Measurements from ENCODE around the gene METTL24.
A peak's percentile ranks its signal among the peaks of the same experiment; 100 is the strongest.
"Not testable (repeated sequence)": the region's sequence is repeated elsewhere in the genome, so short reads cannot be mapped to it uniquely, and the experiment has no call there.

Gene METTL24

DNA sequence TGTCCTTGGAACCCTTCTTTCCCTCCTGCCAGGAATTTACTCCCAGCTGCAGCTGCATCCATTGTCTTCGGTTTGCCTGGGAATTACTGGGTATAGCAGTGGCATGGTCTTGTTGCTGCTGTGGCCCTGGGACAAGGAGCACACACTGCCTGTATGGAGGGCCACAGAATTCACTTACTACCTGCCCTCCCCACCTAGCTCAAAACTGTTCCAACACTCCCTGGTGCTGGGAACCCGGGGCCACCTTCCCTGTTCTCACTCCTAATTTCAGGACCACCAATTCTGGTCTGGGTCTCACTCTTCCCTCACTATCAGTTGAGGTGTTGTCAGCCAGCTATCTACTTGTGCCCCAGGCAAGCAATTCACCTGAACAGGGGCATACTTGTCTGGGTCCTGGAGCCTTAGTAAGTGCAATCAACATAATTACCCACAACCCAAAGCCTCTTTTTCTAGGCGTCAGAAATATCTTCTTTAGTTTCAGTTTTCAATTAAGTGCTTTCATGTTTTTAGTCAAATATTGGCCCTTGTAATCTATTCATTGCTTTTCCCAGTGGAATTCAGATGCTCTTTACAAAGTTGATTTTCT lies 47.2 kb downstream of the METTL24 start:
- no peak for DNase-seq

DNA sequence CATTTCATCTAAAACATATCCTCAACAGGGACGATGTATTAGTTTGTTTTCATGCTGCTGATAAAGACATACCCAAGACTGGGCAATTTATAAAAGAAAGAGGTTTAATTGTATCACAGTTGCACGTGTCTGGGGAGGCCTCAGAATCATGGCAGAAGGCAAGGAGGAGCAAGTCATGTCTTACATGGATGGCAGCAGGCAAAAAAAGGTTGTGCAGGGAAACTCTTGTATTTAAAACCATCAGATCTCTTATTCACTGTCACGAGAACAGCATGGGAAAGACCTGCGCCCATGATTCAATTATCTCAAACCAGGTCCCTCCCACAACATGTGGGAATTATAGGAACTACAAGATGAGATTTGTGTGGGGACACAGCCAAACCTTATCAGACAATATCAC lies 48.7 kb downstream of the METTL24 start:
- DNase-seq = not testable (repeated sequence)

DNA sequence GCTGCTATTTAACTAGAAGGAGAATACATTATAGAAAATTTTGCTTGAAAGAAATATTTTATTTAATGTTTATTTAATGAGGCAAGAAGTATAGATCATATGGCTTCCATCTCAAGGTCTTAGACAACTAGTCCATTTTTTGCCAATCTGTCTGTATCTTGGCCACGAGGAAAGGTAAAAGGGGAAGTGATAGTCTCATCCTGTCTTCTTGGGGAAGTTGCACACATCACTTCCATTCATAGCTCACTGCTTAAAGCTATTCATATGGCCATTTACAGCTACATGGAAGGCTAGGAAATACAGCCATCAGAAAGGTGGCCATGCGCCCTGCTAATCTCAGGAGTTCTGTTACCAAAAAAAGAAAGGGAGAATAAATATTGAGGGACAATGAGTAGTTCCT lies 50.8 kb downstream of the METTL24 start:
- no peak for DNase-seq

DNA sequence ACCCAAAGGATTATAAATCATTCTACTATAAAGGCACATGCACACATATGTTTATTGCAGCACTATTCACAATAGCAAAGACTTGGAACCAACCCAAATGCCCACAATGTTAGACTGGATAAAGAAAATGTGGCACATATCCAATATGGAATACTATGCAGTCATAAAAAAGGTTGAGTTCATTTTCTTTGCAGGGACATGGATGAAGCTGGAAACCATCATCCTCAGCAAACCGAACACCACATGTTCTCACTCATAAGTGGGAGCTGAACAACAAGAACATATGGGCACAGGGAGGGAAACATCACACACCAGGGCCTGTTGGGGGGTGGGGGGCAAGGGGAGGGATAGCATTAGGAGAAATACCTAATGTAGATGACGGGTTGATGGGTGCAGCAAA lies 52.3 kb downstream of the METTL24 start:
- DNase-seq = not testable (repeated sequence)

DNA sequence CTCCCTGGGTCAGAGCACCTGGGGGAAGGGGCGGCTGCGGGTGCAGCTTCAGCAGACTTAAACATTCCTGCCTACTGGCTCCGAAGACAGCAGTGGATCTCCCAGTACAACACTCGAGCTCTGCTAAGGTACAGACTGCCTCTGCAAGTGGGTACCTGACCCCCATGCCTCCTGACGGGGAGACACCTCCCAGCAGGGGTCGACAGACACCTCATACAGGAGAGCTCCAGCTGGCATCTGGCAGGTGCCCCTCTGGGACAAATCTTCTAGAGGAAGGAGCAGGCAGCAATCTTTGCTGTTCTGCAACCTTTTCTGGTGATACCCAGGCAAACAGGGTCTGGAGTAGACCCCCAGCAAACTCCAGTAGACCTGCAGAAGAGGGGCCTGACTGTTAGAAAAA lies 54.5 kb downstream of the METTL24 start:
- not testable (repeated sequence) for DNase-seq

DNA sequence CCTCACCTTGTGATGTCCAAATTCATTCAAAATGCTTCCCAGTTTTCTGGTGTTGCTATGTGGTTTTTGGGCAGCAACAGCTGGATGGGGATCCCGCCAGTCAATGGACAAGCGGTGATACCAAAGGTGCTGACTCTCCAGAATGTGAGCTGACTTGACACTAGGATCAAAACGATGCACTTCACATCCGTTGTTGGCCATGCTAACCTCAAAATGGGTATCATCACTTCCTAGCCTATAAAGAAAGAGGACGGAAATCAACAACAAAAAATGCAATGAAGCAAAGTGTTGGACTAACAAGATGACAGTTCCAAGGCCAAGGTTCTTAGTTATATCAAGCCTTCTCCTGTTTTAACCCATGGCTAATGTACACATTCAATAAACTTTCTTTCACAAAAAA lies 59.2 kb downstream of the METTL24 start:
- no peak for DNase-seq

DNA sequence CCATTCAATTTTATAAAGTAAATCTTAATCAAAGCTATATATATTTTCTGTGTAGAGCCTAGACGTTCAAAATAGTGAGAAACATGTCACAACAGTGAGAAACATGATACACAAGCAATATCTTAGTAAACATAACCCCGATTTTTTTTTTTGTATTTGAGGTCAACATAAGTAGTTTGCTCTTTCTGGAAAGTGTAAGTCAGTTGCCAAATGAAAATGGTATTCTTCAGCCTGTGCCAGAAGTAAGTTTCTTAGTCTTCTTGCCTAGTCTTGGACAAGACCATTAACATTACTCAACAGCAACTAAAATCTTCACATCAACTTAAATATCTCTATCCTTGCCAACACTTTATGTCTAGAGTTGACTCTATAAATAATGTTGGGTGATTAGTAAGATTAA lies 59.7 kb downstream of the METTL24 start:
- DNase-seq = no peak

DNA sequence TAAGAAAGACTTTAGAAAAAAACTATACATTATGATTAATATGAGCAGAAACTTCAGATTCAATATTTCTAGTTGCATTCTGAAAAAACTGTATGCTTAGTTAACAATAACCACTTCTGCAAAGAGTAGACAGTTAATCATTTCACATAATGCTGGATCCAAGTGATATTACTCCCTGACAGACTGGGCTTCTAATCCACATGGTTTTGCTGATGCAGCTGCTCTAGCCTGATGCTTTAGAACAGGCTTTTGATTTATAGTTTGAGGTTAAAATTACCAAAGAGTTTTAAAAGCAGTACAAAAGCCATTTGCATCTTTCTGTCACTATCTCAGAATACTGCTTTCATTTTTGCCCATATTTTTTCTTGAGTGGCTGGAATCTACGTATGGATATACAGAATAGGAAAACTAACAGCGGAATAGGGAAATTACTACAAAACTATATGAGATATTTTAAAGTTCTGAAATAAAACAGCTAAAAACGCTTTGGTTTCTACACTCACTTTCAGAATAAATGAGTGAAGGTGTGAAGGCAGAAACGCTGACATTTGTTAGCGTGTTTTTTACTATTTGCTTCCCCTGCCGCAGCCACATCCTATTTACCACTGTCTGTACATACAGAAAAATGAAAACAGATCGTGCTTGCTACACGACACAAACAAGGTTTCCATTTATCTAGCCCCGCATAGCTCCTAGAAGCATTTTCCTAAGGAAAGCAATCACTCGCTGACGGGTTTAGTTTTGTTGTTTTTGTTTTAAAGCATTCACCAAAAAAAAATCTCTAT lies 61.7 kb downstream of the METTL24 start:
- DNase-seq = no peak

DNA sequence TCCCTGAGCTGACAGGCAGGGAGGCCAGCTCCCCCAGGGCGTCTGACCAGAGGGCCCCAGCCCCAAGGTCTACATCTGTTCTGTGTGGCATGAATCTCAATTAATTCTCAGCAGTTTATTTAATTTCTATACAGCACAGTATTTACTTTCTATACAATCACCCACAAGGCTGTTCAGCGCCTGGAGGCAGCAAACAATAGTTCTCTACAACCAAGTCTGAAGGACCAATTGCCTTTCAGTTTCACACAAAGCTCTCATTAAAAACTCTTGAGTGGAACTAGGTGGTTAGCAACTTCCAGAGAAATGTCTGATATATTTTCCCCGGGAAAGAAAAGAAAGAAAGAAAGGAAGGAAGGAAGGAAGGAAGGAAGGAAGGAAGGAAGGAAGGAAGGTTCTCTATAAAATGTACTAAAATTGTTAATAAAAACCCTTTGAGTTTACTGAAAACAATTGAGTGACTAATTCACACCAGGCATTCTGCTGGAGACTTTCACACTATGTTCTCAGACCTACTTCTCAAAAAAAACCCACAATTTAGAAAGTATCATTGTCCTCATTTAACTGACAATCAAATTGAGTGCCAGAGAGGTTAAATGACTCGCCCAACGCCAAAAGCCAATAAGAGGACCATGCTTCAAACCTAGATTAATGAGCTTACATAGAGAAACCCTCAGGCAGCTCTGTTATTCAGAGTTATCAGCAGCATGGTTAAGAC lies 62.5 kb downstream of the METTL24 start:
- peak; percentile 13 for DNase-seq

DNA sequence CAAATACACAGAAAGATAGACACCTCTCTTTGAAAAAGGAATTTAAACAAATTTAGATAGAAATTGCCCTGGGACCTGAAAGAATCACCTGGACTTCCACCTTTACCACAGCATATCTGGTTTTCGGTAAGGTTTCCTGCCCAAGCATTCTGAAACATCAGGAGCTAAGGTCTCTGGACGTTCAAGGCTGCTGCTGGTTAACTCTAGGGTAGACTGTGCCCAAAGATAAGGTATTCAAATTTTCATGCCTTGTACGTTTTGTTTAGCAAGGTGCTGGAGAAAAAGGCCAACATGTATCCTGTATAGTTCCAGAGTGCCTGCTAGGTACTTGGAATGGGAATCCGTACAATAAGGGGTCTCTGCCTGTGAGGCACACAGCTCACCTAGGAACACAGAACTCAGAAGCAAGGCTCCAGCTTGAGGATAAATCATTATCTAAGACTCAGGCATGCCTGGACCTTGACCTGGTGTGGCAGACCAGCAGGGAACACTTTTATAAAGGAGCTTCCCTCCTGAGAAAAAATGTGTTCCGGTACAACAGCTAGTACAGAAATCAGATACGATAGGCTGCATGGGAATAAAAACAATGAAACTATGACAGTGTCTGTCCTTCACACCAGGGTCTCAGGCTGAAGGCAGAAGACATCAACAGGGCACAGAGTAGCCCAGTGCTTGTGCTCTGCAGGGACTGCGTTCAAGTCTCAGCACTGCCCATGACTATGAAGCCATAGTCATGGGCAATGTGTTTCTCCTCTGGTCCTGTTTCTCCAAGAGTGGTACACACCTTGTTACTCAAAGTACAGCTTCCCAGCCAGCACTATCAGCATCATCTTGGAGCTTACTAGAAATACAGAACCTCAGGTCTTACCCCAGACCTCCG lies 70.4 kb downstream of the METTL24 start:
- no peak for DNase-seq

DNA sequence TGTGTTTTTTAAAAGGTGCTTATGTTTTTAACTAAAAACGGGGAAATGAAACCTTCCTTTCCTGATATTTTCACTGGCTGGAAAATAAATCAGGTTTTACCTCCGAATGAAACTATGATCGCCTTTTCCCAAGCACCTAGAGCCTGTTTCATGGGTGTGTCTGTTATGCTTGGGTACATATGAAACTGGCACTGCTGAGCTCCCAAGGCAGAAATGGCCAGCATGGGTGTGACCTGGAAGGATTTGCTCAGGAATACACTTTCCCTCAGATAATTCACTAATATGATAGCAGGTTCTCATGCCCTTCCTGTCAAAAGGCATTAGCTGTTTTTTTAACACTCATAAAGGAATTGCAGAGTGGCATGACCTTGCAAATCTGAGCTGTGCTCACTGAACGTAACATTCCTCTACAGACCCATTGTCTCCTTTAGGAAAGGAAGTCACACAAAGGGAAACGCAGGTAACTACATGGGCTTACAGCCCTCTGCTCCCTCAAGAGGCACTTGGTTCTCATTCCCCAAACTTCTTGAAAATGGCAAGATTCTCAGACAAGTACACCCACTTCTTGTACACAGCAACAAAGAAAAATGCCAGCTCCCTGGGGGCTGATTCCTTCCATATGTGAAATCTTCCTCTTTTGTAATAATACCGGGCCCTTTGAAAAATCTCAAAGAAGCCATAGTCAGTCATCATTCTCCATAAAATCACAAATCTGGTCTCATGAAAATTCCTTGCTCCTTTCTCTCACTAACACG lies 72.7 kb downstream of the METTL24 start:
- peak; percentile 17 for DNase-seq

DNA sequence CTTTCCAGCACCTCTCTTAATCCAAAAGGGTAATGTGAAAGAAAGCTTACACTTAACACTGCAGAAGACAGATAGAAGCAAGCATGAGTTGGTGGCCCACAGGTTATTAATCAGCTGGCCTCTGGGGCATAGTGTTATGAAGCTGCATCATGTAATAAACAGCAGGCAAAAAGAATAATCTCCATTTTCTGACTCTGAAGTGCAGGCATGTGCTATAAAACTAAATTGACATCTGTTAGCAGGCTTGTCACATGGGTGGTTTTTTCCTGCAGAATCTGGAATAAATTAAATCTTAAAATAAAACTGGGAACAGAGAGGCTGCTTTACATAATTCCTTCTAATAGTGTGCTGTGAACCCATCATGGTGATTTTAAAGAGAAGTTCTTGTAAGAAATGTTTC lies 73.3 kb downstream of the METTL24 start:
- DNase-seq = peak; percentile 12

DNA sequence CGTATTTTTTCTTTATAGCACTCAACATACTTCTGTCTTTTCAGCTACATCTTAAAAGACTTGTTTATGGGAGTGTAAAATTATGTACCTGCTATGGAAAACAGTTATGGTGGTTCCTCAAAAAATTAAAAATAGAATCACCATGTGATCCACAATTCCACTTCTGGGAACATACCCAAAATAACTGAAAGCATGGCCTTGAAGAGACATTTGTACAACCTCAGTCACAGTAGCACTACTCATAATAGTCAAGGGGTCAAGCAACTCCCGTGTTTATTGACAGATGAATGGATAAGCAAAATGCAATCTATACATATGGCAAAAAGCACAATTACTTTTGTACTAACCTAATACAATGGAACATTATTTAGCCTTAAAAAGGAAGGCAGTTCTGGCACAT lies 74.5 kb downstream of the METTL24 start:
- DNase-seq = no peak

DNA sequence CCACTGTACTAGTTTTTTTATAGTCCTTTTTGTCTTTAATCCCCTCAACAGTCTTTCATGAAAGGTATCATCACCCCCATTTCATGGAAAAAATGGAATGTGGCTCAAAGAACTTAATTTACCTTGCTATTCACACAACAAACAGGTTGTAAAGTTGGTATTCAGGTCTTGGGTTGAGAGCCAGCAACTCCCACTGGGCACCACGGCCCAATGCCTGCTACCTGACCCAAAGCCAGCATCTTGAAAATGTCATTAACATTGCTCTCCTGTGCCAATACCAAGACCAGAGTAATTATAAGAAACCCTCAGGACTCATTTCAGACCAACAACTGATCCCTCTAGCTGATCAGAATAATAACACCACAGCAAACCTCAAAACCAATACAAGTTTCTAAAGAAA lies 75.7 kb downstream of the METTL24 start:
- no peak for DNase-seq

DNA sequence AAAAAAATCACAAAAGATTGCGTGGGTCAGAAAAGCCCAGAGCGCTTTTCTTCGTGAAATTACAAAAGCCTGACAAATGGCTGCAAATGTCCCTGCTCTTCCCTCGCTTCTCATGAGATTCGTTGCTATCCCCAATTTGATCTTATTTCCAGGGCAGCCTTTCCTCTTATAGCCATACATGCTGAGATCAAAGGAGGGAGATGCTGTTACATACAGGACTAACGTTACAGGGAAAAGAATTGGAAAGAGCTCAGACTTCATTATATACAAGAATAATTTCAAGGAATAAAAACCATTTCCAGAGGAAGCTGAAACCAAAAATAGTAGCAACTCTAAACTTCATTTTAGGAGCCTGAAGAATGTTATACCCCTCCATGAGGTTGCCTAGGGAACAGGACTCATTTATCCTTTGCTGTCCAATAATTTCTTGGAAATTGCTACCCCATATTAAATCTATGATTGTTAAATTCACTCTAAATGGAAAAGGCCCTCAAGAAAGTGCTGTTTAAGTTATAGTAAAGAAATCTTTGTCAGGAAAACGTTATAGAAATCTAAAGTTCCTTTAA lies 81.0 kb downstream of the METTL24 start:
- no peak for DNase-seq

DNA sequence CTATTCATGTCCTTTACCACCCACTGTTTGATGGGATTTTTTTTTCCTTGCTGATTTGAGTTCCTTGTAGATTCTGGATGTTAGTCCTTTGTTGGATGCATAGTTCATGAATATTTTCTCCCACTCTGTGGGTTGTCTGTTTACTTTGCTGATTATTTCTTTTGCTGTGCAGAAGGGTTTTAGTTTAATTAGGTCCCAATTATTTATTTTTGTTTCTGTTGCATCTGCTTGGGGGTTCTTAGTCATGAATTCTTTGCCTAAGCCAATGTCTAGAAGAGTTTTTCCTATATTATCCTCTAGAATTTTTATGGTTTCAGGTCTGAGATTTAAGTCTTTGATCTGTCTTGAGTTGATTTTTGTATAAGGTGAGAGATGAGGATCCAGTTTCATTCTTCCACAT lies 85.4 kb downstream of the METTL24 start:
- DNase-seq = not testable (repeated sequence)

DNA sequence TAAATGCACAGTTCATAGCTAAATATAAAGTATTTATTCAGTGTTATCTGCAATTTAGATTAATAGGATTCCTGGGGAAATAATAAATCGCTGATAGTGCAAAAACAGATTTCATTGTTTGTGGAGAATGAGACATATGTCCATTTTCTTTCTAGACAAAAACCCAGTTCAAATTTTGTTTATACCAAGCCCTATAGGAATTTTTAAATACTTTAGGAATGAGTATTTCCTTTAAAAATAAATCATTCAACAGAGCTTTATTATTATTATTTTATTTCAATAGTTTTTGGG lies 86.5 kb downstream of the METTL24 start:
- DNase-seq = no peak

DNA sequence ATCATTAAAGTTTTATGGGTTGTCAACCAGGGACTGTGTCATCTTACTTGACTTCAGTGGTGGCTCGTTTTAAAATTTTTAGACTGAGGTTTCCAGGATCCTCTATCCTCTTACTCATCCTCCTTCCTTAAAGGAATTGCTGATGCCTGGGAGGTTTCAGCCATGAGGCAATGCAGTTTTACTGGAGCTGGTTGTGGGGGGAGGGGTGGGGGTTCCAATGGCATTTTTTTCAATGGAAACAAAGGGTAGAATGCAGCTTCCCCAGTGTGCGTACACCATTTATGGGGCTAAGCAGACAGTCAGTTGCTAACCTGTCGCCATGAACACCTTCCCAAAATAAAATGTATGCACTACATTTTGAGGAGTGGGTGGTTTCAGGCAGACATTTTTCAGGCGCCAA lies 88.0 kb downstream of the METTL24 start:
- peak; percentile 6 for DNase-seq

DNA sequence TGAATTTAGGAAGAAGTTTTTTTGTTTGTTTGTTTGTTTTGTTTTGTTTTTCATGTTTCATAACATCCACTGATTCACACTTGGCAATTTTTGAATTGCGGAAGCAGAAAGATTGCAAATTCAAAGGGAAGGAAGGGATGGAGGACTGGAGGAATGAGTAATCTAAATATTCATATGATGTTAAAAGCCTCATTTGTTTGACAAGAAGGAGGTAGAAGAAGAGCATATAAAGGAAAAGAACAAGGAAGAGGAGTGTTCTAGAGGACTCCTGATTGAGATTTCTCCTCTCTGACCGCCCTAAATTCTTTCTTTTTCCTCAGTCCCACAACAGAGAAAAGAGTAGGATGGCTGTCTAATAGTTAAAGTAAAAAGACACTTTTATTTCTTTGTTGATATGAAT lies 88.5 kb downstream of the METTL24 start:
- DNase-seq = no peak

DNA sequence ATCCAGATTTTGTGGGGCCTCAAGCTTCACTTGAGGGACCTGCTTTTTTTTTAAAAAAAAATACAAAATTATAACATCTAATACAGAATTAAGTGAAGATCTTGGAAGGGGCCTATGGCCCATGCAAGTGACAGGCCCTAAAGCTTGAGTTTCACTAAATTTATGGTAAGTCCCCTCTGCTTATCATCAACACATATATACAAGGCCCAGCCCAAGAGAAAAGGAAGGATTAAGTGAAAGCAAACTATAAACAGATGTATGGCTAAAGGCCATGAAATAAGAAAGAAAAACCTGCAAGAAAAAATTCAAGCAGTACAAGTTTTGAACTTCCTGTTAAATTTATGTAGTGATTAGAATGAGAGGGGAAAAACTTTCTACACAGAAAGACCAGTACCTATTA lies 91.2 kb downstream of the METTL24 start:
- no peak for DNase-seq

DNA sequence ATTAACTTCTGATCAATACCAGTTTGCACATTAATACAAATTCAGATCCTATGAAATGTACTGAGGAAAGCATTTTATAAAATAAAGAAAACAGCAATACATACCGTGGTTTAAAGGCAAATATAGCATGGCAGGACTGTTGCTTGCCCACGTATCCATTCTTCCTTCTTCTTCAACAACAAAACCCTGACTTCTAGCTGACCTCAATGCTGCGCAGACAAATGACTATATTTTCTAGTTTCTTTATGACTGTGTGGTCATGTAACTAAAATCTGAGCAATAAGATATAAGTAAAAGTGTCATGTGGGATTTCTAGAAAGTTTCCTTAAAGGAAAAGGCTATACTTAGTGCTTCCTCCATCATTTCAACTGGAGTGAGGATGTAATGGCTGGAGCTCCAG lies 92.9 kb downstream of the METTL24 start:
- DNase-seq = no peak

DNA sequence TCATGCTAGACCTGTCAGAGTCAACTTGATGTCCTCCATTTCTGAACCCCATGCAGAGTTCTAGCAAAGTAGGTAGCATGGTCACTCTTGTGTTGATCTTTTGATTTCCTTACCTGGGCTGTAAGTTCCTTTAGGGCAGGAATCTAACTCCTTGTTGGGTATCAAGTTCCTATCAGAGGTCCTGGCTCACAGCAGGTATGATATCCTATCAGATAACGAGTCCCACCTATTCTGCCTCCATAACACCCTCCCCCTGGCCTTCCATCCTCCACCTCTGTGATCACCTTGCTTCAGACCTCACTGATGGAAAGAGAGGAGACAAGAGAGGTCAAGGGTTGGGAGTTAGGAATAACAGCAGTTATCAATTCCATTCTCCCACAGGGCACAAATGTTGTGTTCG lies 101.8 kb downstream of the METTL24 start:
- no peak for DNase-seq
